RPMI8226 (cell line): ENCODE data around the gene HRH1.
A peak's percentile ranks its signal among the peaks of the same experiment; 100 is the strongest.
"Not testable (repeated sequence)": the region's sequence is repeated elsewhere in the genome, so short reads cannot be mapped to it uniquely, and the experiment has no call there.

Source experiments
- DNase-seq: peaks from one replicate; pipeline ENCODE4 v3.0.0-alpha.2; 2015

Gene HRH1

DNA sequence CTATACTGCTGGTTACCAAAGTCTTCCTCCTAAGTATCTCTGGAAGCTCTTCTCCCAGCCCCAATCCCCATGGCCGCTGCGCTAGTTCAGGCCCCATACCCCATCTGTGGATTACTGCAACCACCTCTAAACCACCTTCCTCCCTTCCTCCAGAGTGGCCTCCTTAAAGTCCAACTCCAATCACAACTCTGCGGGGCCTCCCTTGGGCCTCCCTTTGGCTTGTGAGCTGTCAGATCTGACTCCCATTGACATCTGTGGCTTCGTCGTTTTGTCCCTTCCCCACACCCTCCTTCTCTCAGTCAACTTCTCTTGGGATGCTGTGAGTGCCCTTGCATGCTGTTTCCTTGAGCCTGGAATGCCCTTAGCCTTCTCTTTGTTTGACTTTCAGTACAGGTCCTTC lies 9.3 kb upstream of the HRH1 start:
- DNase-seq, result no peak

DNA sequence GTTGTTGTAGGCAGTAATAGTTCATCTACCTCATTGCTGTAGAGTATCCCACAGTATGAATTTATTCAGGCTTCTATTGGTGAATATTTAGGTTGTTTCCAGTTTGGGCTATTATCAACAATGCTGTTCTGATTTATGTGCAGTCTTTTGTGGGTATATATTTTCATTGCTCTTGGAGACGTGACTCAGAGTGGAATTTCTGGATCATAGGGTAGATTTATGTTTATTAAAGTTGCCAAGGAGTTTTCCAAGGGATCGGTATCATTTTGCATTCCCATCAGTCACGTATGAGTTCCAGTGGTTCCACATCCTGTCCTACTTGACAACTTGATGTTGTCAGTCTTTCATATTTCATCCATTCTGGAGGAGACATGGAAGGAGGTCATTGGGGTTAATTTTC lies 8.4 kb upstream of the HRH1 start:
- DNase-seq, result no peak

DNA sequence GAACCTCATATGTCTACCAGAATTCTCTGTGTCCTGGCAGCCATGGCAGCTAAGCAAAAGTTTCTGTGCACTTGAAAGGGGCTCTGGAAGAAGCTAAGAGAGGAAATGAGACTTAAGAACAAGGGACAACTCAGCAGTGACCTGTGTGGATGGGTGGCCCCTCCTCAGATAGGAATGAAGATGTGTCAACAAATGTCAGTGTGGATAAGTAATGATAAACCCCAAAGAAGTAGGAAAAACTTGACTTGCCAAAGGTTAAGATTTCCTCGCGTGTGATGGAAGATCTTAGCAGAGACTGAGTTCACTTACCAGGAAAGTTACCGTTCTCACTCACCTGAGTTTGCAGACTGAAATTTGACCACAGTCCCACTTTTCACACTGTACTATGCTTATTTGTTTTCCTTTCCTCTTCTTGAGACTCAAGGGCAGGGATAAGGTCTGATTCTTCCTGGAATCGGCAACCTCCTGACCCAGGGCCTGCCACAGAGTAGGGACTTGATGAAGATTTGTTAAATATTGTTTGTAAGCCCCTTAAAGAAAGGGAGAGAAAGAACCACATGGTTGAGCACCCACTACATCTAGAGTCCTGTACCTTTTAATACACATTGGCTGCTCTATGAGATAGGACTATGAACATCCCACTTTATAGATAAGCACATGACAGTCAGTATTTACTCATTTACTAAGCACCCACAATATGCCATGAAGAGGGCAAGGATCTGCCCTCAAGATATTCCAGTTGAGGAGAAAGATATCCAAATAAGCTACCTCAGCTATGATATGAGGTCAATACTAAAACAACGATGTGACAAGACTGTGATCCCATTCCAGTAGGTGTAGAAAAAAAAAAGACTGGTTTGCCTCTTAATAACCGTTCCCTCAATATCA lies 7.3 kb upstream of the HRH1 start:
- no peak for DNase-seq

DNA sequence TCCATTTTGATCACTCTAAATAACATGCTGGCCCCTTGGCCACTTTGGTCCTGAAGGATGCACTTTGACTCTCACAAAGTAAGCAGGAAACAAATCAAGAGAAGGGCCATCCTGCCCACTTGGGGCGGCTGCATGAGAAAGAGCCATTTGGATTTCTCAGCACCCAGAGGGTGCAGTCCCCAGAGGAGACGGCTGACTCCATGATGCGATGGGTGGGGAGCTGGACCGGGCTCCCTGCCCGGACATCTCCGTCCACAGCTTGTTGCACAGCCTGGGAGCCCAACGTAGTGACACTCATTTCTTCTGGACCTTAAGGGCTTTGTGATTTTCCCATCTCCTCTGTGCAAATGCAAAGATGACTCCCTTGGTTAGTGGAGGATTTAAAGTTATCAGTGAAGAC lies 4.0 kb upstream of the HRH1 start:
- no peak for DNase-seq

DNA sequence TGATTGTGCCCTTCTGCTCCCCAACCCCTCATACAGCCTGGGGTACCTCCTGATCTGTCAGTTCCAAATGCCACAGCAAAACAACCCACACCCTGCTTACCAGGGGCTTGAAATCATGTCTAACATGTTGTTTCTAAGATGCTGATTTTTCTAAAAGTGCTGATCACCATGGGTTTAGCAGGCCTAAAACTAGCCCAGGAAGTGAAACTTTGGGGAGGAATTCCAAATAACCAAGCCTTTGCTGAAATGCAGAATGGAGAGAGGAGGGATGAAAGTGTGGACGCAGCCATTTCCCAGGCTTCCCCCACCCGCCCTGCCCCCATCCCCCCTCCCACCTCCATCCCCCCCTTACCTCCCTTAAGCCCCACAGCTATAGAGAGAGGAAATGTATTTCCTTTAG lies 2.0 kb upstream of the HRH1 start:
- DNase-seq, result peak; percentile 80

DNA sequence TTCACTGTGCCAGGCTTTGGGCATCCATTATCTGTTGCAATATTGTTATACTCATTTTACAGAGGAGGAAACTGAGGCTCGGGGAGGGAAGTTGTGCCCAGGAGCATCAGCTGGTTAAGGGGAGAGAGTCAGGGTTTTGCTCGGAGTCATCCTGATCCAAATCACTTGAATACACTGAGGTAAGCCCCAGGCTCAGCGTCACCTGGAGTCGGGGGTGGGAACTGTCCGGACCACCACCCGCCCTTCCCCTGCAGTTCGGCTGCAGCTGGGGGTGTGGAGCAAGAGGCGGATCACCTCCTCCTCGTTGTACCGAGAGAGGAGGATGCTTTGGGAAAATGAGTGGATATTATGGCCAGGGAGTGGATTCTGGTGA lies 646 bp downstream of the HRH1 start:
- DNase-seq, result peak; percentile 53

DNA sequence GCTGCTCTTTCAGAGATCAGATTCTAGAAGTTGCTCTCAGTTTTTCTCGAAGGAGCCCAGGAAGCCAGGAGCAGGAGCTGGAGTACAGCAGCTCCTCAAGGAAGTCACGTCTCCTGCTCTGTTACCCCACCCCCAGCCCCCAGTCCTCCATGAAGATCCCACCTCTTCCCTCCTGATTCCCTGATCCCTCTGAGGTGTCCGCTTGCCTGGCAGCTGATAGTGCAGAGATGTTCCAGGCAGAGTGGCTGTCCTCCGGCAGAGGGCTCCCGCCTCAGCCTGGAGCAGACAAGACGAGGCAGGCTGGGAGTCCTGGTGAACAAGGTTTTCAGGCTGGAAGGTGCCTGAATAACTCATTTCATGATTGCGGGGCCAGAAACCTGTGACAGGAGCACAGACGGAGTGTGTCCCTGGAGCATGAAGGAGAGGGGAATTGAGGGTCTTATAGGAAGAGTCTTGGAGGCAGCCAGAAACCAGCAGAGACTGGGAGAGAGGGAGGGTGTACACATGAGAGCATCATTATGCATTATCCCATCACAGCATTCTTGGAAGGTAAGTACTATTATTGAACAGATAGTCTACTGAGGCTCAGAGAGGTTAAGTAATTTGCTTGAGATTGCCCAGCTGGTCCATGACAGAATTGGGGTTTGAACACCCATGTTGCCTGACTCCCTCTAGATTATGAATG lies 1.2 kb downstream of the HRH1 start:
- peak; percentile 75 for DNase-seq

DNA sequence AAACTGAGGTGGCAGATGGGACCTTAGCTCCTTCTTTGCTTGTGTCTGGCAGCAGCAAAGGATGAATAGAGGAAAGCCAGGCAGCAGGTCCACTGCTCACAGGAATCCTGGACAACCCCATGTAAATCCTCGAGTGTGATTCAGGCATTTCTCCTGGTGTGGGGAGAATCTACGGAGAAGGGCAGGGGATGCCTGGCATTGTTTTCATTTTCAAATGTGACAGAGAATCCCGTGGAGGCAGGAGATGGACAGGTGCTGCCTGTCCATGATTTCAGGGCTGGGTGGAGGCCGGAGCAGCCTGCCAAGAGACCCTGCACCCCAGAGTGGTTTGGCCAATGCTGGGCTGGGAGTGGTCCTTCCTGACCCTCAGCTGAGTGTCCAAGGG lies 1.7 kb downstream of the HRH1 start:
- DNase-seq, result no peak

DNA sequence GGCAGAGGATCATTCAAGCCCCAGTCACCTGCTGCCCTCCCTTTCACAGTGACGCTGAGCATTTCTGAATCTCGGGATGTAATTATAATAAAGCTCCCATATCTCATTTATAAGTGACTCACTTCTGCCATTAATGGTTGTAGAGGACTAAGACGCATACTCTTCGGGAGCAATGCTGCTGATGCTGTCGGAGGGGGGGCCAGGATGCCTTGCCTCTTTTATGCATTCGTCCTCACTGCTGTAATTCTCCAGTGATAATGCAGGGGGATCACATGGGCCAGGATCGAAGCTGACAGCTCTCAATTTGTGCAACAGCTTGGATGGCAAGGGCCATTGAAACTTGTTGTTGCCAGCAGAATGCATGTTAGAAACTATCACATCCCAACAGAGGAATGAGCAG lies 3.1 kb downstream of the HRH1 start:
- no peak for DNase-seq

DNA sequence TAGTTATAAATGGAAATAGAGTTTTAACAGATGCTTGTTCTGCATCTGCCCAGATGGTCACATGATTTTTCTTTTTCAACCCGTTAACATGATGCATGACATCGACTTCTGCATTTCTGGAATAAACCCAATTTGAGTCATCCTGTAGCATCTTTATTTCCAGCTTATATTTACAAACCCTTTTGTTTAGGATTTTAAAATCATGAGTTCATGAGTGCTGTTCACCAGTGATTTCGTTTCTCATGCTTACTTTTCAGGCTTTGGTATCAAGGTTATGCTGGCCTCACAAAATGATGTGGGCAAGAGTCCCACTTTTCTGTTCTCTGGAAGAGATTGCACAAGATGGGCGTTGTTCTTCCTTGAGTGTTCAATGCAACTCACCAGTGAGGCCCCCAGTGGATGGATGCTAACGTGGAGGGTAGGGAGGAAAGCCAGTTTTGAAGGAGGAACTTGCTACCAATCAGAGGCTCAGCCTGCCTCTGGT lies 5.2 kb downstream of the HRH1 start:
- no peak for DNase-seq

DNA sequence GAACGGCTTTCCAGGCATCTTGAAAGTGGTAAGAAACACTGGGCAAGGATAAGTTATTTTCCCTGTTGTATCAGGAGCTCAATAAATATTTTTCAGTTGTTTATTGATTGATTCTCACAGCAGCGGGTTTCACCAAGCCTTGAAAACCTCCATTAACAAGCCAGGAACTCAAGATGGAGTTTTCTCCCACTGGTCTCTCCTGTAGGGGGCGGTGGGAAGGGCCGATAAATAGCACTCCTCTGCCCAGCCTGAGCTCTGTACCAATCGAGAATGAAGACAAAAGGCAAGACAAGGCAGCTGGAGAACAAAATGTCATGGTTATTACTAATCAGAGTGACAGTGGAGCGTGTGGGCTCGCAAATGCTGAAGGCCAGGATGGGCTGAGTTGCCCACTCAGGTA lies 7.4 kb downstream of the HRH1 start:
- DNase-seq, result no peak

DNA sequence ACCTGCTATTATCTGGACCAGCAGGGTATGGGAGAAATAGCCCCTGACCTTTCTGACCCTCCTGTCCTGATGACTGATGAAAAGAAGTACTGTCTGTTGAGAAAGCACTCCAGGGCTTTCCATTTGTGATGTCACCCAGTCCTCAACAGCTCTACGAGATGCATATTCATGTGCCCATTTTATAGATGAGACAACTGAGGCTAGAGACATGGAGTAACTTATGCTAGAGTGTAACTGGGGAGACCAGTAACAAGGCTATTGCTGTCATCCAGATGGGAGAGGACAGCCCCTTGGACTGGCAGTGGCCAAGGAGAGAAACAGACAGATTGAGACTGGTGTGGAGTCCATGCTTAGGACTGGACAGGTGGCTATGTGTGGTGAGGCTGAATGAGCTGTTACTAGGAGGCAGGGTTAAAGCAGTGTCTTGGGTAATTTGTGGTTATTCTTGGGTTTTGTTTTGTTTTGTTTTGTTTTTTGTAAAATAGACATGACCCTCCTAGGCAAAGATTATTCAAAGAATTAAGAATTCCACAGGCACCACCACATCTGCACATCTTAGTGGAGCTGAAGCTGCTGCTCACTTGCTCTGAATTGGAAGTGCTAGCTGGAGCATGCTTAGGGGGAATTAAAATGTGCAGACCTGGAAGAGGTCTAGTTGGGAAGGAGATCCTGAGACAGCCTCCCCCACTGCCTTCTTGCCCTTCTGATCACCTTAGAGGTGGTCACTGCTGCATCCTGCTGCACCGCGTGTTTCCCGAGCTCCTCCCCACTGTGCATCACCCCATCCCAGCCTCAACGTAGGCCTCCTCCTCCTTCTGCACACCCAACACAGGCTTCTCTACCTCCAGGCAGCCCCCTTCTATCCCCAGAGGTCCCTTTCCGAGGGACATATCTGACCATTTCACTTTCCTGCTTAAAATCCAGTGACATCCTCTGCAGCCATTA lies 8.4 kb downstream of the HRH1 start:
- DNase-seq, result no peak

DNA sequence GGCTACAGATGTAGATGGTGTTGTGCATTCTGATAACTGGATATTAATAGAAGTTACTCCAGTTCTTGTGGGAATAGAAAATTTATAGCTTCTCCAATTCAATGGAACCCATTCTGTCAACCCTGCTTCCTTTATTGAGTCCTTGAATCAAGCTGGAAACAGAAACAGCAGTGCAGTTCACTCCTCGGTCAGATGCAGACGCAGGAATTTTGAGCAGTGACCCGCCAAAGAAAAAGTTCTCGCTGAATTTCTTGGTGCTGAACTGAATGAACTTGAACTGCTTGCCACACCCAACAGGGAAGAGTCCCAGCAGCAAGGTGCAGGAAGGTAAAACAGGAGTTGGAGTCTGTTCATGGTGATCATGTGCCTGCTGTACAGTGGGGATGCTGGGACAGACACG lies 10.3 kb downstream of the HRH1 start:
- DNase-seq, result no peak

DNA sequence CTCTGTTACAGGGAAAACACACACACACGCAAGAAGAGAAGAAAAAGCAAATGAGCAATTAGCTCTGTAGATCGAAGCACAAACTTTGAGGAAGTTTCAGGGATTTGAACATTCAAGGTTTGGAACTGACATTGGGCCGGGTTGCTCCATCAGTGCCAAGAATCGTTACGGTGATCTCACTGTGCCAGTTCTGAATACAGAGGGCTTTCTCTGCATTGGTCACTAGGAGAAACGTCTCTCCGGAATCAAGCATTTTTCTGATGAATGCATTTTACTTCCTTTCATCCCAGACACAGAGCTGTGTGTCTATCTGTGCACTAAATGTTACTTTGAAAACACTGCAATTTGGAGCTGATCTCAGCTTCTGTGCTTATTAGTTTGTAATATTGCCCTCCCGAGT lies 11.2 kb downstream of the HRH1 start:
- no peak for DNase-seq

DNA sequence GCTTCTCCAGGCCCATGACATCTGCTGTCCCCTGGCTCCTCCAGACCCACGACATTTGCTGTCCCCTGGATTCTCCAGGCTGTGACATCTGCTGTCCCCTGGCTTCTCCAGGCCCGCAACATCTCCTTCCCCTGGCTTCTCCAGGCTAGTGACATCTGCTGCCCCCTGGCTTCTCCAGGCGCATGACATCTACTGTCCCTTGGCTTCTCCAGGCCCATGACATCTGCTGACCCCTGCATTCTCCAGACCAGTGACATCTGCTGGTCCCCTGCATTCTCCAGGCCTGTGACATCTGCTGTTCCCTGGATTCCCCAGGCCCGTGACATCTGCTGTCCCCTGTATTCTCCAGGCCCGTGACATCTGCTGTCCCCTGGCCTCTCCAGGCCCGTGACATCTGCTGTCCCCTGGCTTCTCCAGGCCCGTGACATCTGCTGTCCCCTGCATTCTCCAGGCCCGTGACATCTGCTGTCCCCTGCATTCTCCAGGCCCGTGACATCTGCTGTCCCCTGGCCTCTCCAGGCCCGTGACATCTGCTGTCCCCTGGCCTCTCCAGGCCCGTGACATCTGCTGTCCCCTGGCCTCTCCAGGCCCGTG lies 12.6 kb downstream of the HRH1 start:
- not testable (repeated sequence) for DNase-seq

DNA sequence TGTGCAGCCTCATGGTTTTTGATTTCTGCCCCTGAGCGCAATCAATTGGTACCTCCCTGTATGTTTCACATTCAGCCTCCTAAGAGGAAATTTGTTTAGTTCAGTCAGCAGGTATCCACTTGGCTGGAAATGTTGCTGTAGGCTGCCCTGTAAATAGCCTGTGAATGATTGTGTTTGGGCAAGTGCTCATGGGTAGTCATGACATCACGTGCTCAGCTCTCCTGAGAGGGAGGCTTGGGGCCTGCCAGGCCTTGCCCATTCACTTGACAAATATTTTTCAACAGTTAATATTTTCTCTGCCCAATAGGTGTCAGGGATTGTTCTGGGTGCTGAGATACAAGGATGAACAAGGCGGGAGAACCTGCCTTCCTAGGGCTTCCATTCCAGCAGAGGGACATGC lies 13.3 kb downstream of the HRH1 start:
- no peak for DNase-seq

DNA sequence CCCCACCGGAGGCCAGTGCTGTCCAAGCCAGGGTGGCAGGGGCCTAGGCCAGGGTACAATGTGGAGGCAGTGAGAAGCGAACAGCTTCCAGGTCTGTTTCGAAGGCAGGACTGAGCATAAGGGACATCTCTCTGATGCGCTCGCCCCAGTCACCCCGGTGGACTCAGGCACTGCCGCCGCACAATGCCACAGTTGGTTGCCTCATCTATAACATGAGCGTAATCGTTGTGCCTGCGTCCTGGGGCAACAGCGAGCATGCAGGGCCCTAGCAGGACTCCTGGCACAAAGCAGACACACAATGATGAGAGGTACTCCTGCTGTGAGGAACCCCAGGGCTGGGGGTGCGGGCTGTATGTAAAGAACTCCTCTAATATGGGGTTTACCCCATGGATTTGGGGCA lies 14.1 kb downstream of the HRH1 start:
- no peak for DNase-seq

DNA sequence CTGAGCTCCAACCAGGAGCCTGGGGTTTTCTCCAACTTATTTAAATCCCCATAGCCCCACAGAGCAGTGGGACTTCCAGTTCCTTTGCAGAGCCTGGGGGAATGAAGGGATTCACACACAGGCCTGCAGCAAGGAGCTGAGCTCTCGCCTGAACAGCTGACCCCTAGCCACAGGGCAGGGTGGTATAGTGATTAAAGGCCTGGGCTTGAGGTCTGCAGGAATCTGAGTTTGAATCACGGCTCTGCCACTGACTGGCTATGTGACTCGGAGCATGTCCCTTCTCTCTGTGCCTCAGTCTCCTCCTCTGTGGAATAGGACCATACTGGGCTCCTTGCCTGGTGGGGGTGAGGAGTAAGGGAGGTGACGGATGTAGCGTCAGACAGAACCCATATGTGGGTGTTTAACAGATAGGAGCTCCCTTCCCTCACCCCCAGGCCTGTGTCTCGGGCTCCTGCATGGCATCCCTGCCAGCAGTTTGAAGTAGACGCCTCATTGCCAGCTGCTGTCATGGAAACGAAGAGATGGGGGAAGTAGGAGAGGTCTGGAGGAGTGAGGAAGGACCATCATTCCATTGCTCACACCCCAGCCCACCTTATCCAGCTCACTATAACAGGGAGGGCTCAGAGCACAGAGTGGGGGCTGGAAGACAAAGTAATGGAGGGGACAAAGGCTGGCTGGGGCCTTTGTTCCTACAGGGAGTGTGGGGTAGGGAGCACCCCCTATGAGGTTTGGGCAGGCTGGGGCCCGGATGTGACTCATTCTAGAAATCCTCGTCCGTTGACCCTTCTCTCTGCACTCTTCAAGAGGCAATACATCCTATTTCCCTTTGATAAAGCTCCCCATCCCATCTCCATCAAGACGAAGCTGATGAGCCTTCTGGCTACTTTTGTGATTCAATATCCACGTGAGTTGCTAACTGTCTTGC lies 14.8 kb downstream of the HRH1 start:
- no peak for DNase-seq

DNA sequence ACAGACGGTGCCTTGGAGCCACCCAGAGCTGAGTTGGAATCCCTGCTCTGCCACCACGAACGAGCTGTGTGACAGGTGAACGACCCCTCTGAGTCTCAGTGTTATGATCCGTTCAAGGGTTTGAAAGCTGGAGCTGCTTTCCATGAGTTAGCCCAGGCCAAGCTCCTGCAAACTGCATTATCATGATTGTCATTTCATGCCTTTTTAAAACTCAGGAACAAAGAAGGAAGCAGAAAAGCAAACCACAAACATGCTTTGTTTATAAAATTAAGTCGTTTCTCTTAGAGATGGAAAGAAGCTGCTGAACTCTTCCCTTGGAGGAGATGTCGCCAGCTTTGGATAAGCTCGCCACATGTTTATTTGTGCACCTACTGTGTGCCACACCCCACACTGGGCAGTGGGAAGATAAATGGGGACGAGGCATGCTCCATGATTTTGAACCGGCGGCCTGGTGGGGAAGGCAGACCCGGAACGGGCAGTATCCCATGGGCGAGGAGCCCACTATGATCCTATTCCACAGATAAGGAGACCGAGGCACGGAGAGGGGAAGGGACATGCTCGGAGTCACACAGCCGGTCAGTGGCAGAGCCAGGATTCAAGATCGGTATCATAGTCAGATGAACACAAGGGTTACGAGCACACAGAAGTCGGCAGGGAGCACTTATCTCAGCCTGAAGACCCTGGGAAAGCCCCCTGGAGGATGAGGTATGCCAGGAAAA lies 15.9 kb downstream of the HRH1 start:
- DNase-seq, result no peak

DNA sequence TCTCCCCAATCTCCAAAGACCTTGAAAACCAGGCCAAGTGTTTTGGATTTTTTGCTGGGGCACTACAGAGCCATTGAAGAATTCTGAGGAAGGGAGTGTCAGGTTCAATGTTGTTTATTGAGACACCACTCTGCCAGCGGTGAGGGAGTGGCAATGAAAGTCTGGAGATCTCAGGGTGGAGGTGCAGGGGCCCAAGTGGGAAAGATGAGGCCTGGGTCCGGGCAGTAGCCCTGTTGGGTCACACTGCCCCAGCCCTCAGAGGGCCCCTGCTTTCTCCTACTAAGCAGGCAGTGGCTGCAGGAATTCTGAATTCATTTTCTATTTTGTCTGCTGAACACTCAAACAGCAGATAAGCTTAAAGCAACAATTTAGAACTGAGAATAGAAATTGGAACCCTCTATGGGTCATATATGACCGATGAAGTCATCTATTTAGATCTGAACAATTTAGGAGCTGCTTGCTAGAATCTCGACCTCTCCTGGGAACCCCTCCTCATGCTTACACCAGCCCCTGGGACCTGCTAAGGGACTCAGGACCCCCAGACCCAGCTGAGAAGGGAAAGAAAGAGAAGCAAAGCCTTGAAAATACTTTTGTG lies 17.9 kb downstream of the HRH1 start:
- no peak for DNase-seq
